Brain pericyte (primary cell): ENCODE measurements around the gene PRAMEF25.
"Not testable (repeated sequence)": the region's sequence is repeated elsewhere in the genome, so short reads cannot be mapped to it uniquely, and the experiment has no call there.

Experiments
- DNase-seq: peaks from one replicate; pipeline ENCODE4 v3.0.0-alpha.2; 2012; ENCODE audit warnings: low read depth, low spot score

PRAMEF25 gene

GRCh38 chr1:13070474-13070873 lies at the start of gene PRAMEF25:
Gene PRAMEF25 (plus strand): TSS chr1:13070774. CDS start chr1:13073694, 2,920 bp downstream.
- DNase-seq: not testable (repeated sequence)

GRCh38 chr1:13056475-13056874 lies 14.1 kb upstream of the PRAMEF25 start, which contains the start of gene PRAMEF27:
Gene PRAMEF27 (minus strand): TSS chr1:13056575. CDS start chr1:13053659, 2,916 bp downstream.
- DNase-seq: not testable (repeated sequence)

- DNase-seq: not testable (repeated sequence)
Measured at GRCh38 chr1:13116754-13117153, 46.2 kb downstream of the PRAMEF25 start, which contains the start of gene HNRNPCL2. Gene HNRNPCL2 (minus strand): TSS chr1:13116854. CDS start chr1:13116400, 454 bp downstream.
